DND-41 (cell line): ENCODE measurements around the gene BTBD7.
A peak's percentile ranks its signal among the peaks of the same experiment; 100 is the strongest.

Experiments
- ATAC-seq: fragments of 200-7000 bp; cut with Tn5 transposase; 3 replicates; pipeline ENCODE4 v1.9.1; 2021; ENCODE audit warnings: low read depth; ENCODE audit not compliant: insufficient read depth
- DNase-seq: peaks from one replicate; pipeline ENCODE4 v3.0.0-alpha.2; 2020
- H2AFZ ChIP-seq: 2 replicates; pipeline ENCODE4 v1.6.0; 2012; ENCODE audit warnings: low read depth, low read length
- H3K27ac ChIP-seq: 2 replicates; pipeline ENCODE4 v1.5.1; 2012; ENCODE audit warnings: low read length, inconsistent platforms
- H3K27me3 ChIP-seq: fragments of 200-600 bp; sonication (generic); 2 replicates; pipeline ENCODE4 v1.6.0; 2012; ENCODE audit warnings: low read length, mild to moderate bottlenecking, inconsistent platforms; ENCODE audit not compliant: insufficient read depth, poor library complexity
- H3K36me3 ChIP-seq: 2 replicates; pipeline ENCODE4 v1.5.1; 2012; ENCODE audit warnings: low read length, inconsistent platforms; ENCODE audit not compliant: insufficient read depth
- H3K4me1 ChIP-seq: 2 replicates; pipeline ENCODE4 v1.5.1; 2012; ENCODE audit warnings: mild to moderate bottlenecking, low read length; ENCODE audit not compliant: insufficient read depth
- H3K4me2 ChIP-seq: 2 replicates; pipeline ENCODE4 v1.6.0; 2012; ENCODE audit warnings: mild to moderate bottlenecking, moderate library complexity, low read length, inconsistent platforms; ENCODE audit not compliant: insufficient read depth
- H3K4me3 ChIP-seq, 2 experiments: fragments of 200-600 bp in 1 of 2; shearing (Covaris generic) in 1 of 2; 2 replicates each; pipeline ENCODE4 v1.5.1; 2012 to 2016; ENCODE audit warnings: inconsistent platforms in 2 of 2, low read length in 2 of 2, mild to moderate bottlenecking in 2 of 2, low read depth in 1 of 2, moderate library complexity in 1 of 2
- H3K79me2 ChIP-seq: 2 replicates; pipeline ENCODE4 v1.6.0; 2012; ENCODE audit warnings: low read length, inconsistent platforms; ENCODE audit not compliant: insufficient read depth
- H3K9ac ChIP-seq: 2 replicates; pipeline ENCODE4 v1.6.0; 2012; ENCODE audit warnings: low read depth, mild to moderate bottlenecking, inconsistent platforms, low read length, moderate library complexity
- H3K9me3 ChIP-seq: 2 replicates; pipeline ENCODE4 v1.5.1; 2012; ENCODE audit warnings: low read length, moderate library complexity, mild to moderate bottlenecking, inconsistent platforms; ENCODE audit not compliant: insufficient read depth, severe bottlenecking
- H4K20me1 ChIP-seq: 2 replicates; pipeline ENCODE4 v1.6.0; 2012; ENCODE audit warnings: low read length; ENCODE audit not compliant: insufficient read depth
- EZH2 ChIP-seq: IDR thresholded peaks from 3 replicates; pipeline ENCODE4 v1.6.1; 2012; ENCODE audit warnings: borderline replicate concordance, low read depth, mild to moderate bottlenecking, moderate library complexity, low read length, inconsistent platforms; ENCODE audit not compliant: severe bottlenecking
- TF ChIP-seq, protein P1 (sequence below): IDR thresholded peaks from 2 replicates; pipeline ENCODE4 v1.5.1; 2012; ENCODE audit warnings: borderline replicate concordance, low read length, moderate library complexity, mild to moderate bottlenecking; ENCODE audit not compliant: poor library complexity, severe bottlenecking; ENCODE audit errors: extremely low read depth

Gene BTBD7

DNA sequence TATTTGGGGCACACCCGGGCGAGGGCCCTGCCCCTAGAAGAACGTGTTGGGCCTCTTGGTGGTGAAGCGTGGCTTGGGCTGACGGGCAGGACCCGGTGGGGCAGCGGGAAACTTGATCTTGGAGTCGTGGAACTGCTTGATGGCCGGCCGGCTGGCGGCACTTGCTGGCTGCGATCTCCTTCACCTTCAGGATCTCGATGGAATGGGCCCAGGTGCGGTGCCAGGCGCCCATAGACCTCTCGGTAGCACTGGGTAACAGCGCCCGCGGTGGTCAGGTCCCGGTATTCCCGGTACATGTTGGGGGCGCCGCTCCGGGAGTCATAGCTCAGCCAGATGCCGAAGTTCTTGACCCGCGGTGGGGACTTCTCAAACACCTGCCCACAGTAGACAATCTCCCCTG lies 109.3 kb downstream of the BTBD7 start:
- no peak overlapping the region for H3K27ac ChIP-seq
- peaks cover 11% of the 10 kb centered on the region for H4K20me1 ChIP-seq
- DNase-seq (no peak), ATAC-seq (no peak)
- no peaks in the 10 kb centered on the region for H3K4me1 ChIP-seq
- H3K79me2 ChIP-seq, result no peaks in the 10 kb centered on the region
- no peak overlapping the region for H3K4me3 ChIP-seq
- no peak overlapping the region for H3K4me2 ChIP-seq
- no peak for TF ChIP-seq EZH2
- TF ChIP-seq, protein P1, sequence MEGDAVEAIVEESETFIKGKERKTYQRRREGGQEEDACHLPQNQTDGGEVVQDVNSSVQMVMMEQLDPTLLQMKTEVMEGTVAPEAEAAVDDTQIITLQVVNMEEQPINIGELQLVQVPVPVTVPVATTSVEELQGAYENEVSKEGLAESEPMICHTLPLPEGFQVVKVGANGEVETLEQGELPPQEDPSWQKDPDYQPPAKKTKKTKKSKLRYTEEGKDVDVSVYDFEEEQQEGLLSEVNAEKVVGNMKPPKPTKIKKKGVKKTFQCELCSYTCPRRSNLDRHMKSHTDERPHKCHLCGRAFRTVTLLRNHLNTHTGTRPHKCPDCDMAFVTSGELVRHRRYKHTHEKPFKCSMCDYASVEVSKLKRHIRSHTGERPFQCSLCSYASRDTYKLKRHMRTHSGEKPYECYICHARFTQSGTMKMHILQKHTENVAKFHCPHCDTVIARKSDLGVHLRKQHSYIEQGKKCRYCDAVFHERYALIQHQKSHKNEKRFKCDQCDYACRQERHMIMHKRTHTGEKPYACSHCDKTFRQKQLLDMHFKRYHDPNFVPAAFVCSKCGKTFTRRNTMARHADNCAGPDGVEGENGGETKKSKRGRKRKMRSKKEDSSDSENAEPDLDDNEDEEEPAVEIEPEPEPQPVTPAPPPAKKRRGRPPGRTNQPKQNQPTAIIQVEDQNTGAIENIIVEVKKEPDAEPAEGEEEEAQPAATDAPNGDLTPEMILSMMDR, result no peak
- H3K36me3 ChIP-seq, result peaks cover 91% of the 10 kb centered on the region
- H3K9me3 ChIP-seq, result no peaks in the 10 kb centered on the region
- H3K27me3 ChIP-seq, result no peaks in the 10 kb centered on the region
- H3K9ac ChIP-seq, result no peak overlapping the region
- H2AFZ ChIP-seq, result no peak overlapping the region

DNA sequence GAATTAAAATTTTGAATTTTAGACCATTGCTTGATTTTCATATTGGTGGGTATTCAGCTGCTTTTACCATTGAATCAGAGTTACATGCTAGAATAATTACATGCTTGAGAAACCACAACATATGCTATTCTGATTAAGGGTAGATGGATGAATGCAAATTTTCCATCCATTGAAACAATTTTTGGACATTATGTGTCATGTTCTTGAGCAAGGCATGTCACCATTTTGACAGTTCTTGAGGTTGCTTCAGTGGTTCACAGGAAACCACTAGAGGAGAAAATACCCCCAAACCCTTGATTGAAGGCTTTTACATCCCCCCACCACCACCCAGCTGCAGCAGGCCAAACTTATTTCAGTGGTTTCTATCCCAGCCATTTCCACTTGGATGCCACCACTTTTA lies 112.3 kb downstream of the BTBD7 start:
- Histone ChIP-seq H2AFZ (no peak overlapping the region), H3K27ac (no peak overlapping the region), H3K9ac (no peak overlapping the region), H3K4me1 (no peaks in the 10 kb centered on the region), H3K9me3 (no peaks in the 10 kb centered on the region), H3K36me3 (peaks cover 88% of the 10 kb centered on the region), H3K27me3 (no peaks in the 10 kb centered on the region), H3K79me2 (no peaks in the 10 kb centered on the region), H3K4me3 (no peak overlapping the region), H4K20me1 (no peaks in the 10 kb centered on the region), H3K4me2 (no peak overlapping the region)
- no peak for DNase-seq
- TF ChIP-seq, protein P1, result no peak
- TF ChIP-seq EZH2, result no peak
- no peak for ATAC-seq

DNA sequence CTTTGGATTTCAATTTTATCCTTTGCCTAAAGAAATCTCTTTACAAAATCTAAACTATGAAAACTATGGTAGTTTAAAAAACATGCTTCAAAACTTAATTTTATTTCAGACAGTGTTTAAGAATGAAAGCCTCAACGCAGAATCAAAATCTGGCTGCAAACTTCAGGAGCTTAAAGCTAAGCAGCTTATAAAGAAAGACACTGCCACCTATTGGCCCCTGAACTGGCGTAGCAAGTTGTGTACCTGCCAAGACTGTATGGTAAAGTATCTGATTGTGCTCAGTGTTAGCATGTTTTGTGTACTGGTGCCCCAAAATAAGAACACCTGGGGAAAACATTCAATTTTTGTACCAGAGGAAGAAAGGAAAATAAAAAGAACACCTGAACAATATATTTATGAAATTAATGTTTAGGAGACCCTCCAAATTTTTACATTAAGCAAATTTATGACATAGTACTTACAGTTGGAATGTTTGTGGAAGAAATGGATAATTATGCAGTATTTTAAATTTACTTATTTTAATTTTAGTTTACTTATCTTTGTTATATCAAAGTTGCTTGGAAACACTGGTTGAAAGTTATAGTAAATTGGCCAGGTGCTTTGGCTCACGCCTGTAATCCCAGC lies 113.6 kb downstream of the BTBD7 start:
- Histone ChIP-seq H3K27me3 (no peaks in the 10 kb centered on the region), H3K27ac (no peak overlapping the region), H3K4me1 (no peaks in the 10 kb centered on the region), H4K20me1 (no peaks in the 10 kb centered on the region), H3K79me2 (no peaks in the 10 kb centered on the region), H3K4me3 (no peak overlapping the region), H3K4me2 (no peak overlapping the region), H3K9ac (no peak overlapping the region), H2AFZ (no peak overlapping the region), H3K9me3 (no peaks in the 10 kb centered on the region), H3K36me3 (peaks cover 91% of the 10 kb centered on the region)
- TF ChIP-seq EZH2, result no peak
- TF ChIP-seq, protein P1, result peak; percentile 80
- ATAC-seq (peak; percentile 91), DNase-seq (peak; percentile 56)
